H54 (cell line): ENCODE data around the gene TRIM29.

Source experiments
- DNase-seq: peaks from one replicate; pipeline ENCODE4 v3.0.0; 2011; ENCODE audit warnings: low spot score, mixed read lengths; ENCODE audit not compliant: insufficient read length
- FAIRE-seq: peaks from 3 replicates; lab custom pipeline; 2011; peaks lifted over from hg19 to GRCh38; lab: Jason Lieb, UNC
- POLR2A ChIP-seq: IDR thresholded peaks from 2 replicates; pipeline ENCODE4 v1.6.1; 2011; ENCODE audit warnings: low read depth, mild to moderate bottlenecking, low read length

TRIM29 gene

GRCh38 chr11:120127236-120127635, 10.7 kb downstream of the TRIM29 start:
- FAIRE-seq (no peak), DNase-seq (no peak)
- no peak for TF ChIP-seq POLR2A

GRCh38 chr11:120126620-120127019, 11.3 kb downstream of the TRIM29 start:
- no peak for TF ChIP-seq POLR2A
- FAIRE-seq (no peak), DNase-seq (no peak)

GRCh38 chr11:120125509-120125908, 12.4 kb downstream of the TRIM29 start:
- no peak for FAIRE-seq
- no peak for DNase-seq
- TF ChIP-seq POLR2A: no peak

GRCh38 chr11:120125024-120125423, 12.9 kb downstream of the TRIM29 start:
- FAIRE-seq (no peak), DNase-seq (peak; percentile 23)
- no peak for TF ChIP-seq POLR2A

- no peak for FAIRE-seq
- no peak for DNase-seq
- TF ChIP-seq POLR2A: no peak
Observed at GRCh38 chr11:120124355-120124754, 13.6 kb downstream of the TRIM29 start.

- no peak for FAIRE-seq
- DNase-seq: no peak
- no peak for TF ChIP-seq POLR2A
Observed at GRCh38 chr11:120123946-120124345, 14.0 kb downstream of the TRIM29 start.

GRCh38 chr11:120122924-120123683, 14.8 kb downstream of the TRIM29 start:
- TF ChIP-seq POLR2A: no peak
- FAIRE-seq: no peak
- DNase-seq: no peak

GRCh38 chr11:120121914-120122473, 15.9 kb downstream of the TRIM29 start:
- no peak for TF ChIP-seq POLR2A
- FAIRE-seq (no peak), DNase-seq (peak; percentile 27)

GRCh38 chr11:120121336-120121735, 16.6 kb downstream of the TRIM29 start:
- TF ChIP-seq POLR2A: no peak
- no peak for DNase-seq
- no peak for FAIRE-seq

- no peak for FAIRE-seq
- TF ChIP-seq POLR2A: no peak
- no peak for DNase-seq
Observed at GRCh38 chr11:120120805-120121335, 17.0 kb downstream of the TRIM29 start.

GRCh38 chr11:120119121-120119520, 18.8 kb downstream of the TRIM29 start:
- no peak for TF ChIP-seq POLR2A
- no peak for DNase-seq
- no peak for FAIRE-seq

- DNase-seq: no peak
- FAIRE-seq: no peak
- TF ChIP-seq POLR2A: no peak
Observed at GRCh38 chr11:120117991-120118390, 19.9 kb downstream of the TRIM29 start.

GRCh38 chr11:120116966-120117365, 20.9 kb downstream of the TRIM29 start:
- no peak for FAIRE-seq
- TF ChIP-seq POLR2A: no peak
- no peak for DNase-seq

GRCh38 chr11:120115272-120116000, 22.5 kb downstream of the TRIM29 start:
- no peak for TF ChIP-seq POLR2A
- DNase-seq (no peak), FAIRE-seq (no peak)
